LNCAP (cell line): Measurements from ENCODE around the gene EMSY.

ENCODE experiments used
- TF ChIP-seq, protein P1 (sequence below): fragments of 450-650 bp; IDR thresholded peaks from 2 replicates; pipeline ENCODE4 v1.5.1; 2017; ENCODE audit warnings: mild to moderate bottlenecking

Gene EMSY

DNA sequence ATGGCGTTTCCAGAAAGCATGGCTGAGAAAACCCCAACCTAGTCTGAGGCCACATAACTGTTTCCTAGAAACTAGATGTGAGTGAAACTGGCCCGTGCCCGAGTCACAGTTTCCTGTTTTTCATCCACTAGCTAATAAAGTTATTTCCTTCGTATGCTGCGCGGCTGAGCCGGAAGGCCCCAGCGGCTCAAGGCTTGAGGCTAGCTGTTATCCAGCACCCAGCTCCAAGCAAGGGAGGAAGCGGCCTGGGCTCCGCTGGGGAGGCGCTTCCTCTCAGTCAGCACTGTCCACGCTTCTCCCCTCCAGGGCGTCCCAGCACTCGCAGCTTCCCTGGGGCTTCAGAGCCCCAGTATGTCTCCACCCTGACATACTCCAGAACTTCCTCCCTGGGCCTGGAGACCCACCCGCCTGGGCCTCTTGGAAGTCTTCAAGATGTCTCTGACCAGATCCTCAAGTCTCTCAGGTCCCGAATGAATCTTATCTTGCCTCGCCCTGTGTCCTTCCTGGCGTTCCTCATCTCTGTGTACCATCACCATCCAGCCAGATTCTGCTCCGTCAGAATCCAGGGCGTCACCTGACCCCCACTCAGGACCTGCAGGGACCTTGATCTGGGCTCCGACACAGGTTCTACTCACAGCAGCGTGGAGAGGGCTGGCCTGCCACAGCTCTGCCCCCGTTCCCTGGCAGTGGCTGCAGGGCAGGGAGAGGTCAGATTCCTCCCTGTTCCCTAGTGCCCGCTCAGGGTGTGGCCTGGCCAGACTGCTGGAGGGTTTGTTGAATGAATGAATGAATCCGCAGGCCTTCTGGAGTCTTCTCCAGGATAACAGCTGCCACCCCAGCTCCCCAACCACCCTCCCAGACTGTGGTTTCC lies 143.9 kb downstream of the EMSY start:
- TF ChIP-seq, protein P1, sequence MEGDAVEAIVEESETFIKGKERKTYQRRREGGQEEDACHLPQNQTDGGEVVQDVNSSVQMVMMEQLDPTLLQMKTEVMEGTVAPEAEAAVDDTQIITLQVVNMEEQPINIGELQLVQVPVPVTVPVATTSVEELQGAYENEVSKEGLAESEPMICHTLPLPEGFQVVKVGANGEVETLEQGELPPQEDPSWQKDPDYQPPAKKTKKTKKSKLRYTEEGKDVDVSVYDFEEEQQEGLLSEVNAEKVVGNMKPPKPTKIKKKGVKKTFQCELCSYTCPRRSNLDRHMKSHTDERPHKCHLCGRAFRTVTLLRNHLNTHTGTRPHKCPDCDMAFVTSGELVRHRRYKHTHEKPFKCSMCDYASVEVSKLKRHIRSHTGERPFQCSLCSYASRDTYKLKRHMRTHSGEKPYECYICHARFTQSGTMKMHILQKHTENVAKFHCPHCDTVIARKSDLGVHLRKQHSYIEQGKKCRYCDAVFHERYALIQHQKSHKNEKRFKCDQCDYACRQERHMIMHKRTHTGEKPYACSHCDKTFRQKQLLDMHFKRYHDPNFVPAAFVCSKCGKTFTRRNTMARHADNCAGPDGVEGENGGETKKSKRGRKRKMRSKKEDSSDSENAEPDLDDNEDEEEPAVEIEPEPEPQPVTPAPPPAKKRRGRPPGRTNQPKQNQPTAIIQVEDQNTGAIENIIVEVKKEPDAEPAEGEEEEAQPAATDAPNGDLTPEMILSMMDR = no peak

DNA sequence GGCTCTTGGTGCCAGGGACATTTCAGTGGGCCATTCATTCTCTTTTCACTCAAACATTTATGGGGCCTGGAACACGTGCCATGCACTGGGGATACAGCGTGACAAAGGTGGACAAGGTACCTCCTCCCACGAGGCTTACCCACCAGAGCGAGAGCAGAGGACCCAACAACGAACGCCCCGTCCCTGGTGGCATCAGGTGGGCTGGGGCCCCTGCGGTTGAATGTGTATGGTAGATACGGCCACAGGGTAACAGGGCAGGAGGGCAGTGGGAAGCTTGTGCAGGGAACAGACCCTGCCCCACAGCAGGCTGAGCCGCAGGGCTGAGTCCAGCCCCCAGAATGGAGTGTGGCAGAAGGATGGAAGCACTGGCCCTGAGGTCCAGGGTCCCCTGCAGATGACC lies 144.7 kb downstream of the EMSY start:
- TF ChIP-seq, protein P1 = no peak

DNA sequence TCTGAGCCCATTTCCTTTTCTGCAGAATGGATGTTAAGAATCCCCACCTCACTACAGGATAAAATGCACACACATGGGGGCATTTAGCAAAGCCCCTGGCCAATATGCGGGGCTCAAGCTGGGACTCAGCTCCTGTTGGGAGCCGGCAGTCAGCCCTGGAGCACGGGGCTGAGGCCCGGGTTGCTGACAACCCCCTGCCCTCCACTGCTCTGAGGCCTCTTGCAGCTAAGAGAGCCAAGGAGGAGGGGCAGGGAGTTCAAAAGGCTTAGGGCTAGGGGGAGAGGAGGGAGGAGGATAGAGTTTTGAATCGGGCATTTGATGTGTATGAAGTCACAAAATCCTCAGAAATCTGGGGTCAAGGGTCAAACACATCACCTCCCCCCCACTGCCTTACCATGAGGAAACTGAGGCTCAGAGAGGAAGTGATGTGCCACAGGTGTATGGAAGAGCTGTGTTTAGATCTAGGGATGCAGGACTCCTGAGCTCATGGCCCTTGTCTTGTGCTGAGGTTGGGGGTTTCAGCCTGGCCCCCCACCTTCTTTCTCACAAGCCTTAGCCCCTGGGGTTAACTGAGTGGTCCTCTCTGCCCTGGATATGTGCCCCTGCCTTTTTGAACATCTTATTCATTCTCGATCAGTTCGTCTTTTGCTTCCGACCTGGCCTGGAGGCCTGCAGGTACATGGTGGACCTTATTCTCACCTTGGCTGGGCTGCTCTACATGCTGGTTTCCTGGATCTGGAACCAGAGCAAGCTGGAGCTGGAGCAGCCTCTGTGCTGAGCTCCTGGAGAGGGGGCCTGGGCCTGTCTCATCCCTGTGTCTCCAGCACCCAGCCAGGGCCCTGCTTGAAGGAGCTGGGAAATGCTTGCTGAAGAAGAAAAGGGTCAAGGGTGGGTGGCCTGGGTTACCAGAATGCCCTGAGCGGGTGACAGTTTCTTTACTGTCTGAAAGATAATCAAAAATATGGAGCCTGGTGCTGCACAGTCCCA lies 145.4 kb downstream of the EMSY start:
- TF ChIP-seq, protein P1 = no peak

DNA sequence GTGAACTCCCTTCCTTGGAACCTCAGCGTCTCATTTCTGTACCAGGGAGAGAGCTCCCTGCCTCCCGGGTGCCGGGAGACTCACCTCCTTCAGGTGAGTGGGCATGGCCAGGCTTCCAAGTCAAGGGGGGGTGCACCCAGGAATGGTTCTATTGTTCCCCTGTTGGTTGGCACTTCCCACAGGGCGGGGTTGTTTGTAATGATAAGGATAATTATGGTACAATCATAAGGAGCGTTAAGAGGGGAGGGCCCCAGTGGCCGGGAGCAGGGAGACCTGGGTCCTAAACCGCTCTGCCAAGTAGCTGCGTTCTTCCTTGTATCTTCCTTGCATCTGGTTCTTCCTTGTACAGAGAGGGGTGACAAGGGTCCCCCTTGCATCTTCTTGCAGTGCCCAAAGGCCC lies 146.6 kb downstream of the EMSY start:
- TF ChIP-seq, protein P1 = no peak

DNA sequence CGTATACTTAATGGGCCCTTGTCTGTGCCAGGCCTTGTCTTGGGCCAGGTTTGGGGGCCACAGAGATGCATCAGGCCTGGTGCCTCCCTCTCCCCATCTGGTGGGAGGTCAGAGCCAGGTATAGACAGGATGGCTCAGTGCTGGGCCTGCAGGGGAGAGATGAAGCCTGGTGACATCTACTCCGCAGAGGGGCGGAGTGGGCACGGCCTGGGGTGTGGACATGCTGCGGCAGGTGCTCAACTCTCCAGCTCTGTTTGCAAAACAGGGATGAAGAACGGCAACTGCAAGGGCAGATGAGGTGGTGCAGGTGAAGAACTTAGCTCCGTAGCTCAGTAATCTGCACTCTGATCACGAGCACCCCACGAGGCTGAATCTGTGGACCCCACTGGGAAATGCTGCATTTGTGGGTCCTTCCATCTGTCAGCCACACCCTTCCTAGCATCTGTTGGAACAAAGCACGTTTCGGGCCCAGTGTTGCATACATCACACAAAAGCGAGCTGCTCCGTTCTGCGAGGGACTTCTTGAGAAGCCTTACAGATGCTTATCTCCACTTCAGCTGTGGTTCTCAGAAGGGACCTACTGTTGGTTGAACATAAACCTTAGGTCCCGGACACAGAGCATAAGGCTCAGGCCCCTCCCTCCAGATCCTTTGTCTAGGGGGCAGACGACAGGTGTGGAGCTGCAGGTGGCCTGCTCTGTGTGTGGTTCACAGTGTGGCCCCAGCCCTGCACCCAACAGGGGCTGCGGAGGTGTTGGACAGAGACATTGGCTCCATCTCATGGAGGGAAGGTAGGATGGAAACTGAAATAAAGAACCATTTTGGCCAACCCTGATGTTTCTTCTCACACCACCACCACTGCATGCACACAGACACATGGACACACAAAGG lies 147.5 kb downstream of the EMSY start:
- TF ChIP-seq, protein P1 = no peak

DNA sequence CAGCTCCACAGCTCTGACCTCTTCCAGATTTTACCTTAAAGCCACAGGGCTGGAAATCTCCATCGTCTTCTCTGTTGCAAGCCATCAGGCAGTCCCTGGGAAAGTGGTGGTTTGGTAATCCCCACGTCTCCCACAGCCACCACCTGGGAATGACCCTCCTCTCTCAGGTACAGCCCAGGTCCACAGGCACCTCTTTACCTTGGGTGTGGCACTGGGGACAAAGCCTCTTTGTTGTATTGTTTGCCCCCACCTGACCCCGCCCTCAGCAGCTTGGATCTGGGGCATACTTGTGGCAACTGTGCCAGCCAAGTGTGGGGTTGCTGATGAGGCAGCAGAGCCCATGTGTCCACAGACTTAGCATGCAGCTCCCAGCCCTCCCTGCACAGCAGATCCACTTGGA lies 148.1 kb downstream of the EMSY start:
- TF ChIP-seq, protein P1 = no peak

DNA sequence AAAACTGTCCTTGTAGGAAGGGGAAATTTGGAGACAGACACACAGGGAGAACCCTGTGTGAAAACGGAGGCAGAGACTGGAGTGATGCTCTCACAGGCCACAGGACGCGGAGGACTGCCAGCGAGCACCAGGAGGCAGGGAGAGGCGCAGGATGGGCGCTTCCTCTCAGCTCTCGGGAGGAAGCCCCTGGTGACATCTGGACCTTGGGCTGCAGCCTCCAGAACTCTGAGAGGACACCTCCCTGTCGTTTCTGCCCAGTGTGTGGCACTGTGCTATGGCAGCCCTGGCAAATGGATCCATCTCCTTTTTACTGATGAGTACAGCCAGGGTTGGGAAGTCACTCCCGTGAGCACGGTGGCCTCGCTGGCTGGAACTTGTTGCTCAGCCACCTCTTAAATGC lies 151.8 kb downstream of the EMSY start:
- TF ChIP-seq, protein P1 = no peak
